ENCODE results near the gene RALGPS1. TPM values are rescaled to one million over a fixed set of nuclear protein-coding genes. Genes with fewer than 3 reads are reported as not detected.
A peak's percentile ranks its signal among the peaks of the same experiment; 100 is the strongest.

RALGPS1 gene
- total and polyA plus RNA-seq, 2 of the 13 experiments (the other 11 are each of a cell fraction or from before 2014, with no cell fraction given), result 3.7 to 6.5 TPM

GRCh38 chr9:127159325-127159801 is 244.8 kb downstream of the RALGPS1 start (continued):
- peak; percentile 79; the same call in 1 of the 2 replicates for TF ChIP-seq AHDC1 (CRISPR knock-in tag; IDR thresholded peaks at IDR 0.05; ENCODE audit: borderline replicate concordance)
- peak; percentile 95; the same call in 1 of the 2 replicates for TF ChIP-seq FOXK1 (CRISPR knock-in tag; IDR thresholded peaks at IDR 0.05; ENCODE audit: borderline replicate concordance, low read depth)
- peak; percentile 94; the same call in 1 of the 2 replicates for TF ChIP-seq ZNF484 (CRISPR knock-in tag; IDR thresholded peaks at IDR 0.05; ENCODE audit: borderline replicate concordance, low read depth)
- no peak for TF ChIP-seq SRSF4 (IDR thresholded peaks at IDR 0.05; ENCODE audit: low read depth, low read length, poor library complexity, severe bottlenecking)
- TF ChIP-seq ZNF800 (CRISPR knock-in tag; IDR thresholded peaks at IDR 0.05), result peak; percentile 98
- peak; percentile 84; the same call in 1 of the 2 replicates for TF ChIP-seq KDM4B (CRISPR knock-in tag; IDR thresholded peaks at IDR 0.05)
- peak in 1 of 2 experiments; percentile 69; a peak in 2 of 4 replicates for TF ChIP-seq EP300 (IDR thresholded peaks at IDR 0.05; ENCODE audit: low read depth in 2 of 2, low read length in 2 of 2)
- TF ChIP-seq EP300 (CRISPR knock-in tag; IDR thresholded peaks at IDR 0.05; ENCODE audit: borderline replicate concordance), result peak; percentile 70; the same call in 1 of the 2 replicates
- no peak for TF ChIP-seq GTF3A (CRISPR knock-in tag; conservative IDR thresholded peaks at IDR 0.05)
- TF ChIP-seq RCOR2 (CRISPR knock-in tag; IDR thresholded peaks at IDR 0.05), result 0 out of 2 replicates have a peak, but pooled peaks have one; percentile 65
- peak; percentile 99 for TF ChIP-seq ZNF510 (CRISPR knock-in tag; IDR thresholded peaks at IDR 0.05; ENCODE audit: low read depth)
- TF ChIP-seq SMC3 (IDR thresholded peaks at IDR 0.05; ENCODE audit: low read length), result peak; percentile 36; the same call in 1 of the 2 replicates
- TF ChIP-seq ZMYM2 (CRISPR knock-in tag; IDR thresholded peaks at IDR 0.05), result peak; percentile 93
- no peak for TF ChIP-seq SSRP1 (CRISPR knock-in tag; IDR thresholded peaks at IDR 0.05)
- peak; percentile 100 for TF ChIP-seq ERF (CRISPR knock-in tag; IDR thresholded peaks at IDR 0.05)
- peak; percentile 87 for TF ChIP-seq RFXAP (CRISPR knock-in tag; IDR thresholded peaks at IDR 0.05; ENCODE audit: borderline replicate concordance)
- TF ChIP-seq ZNF17 (CRISPR knock-in tag; IDR thresholded peaks at IDR 0.05), result peak; percentile 79
- TF ChIP-seq ZSCAN12 (CRISPR knock-in tag; IDR thresholded peaks at IDR 0.05), result peak; percentile 98
- TF ChIP-seq SIN3B (IDR thresholded peaks at IDR 0.05; ENCODE audit: low read length), result 0 out of 2 replicates have a peak, but pooled peaks have one; percentile 15
- TF ChIP-seq ZNF260 (CRISPR knock-in tag; IDR thresholded peaks at IDR 0.05; ENCODE audit: borderline replicate concordance, low read depth), result no peak
- 0 out of 2 replicates have a peak, but pooled peaks have one; percentile 69 for TF ChIP-seq RARG (CRISPR knock-in tag; IDR thresholded peaks at IDR 0.05; ENCODE audit: low read depth)
- peak; percentile 68; the same call in 1 of the 2 replicates for TF ChIP-seq EED (CRISPR knock-in tag; IDR thresholded peaks at IDR 0.05)
- TF ChIP-seq KDM6A (CRISPR knock-in tag; IDR thresholded peaks at IDR 0.05; ENCODE audit: low read depth), result peak; percentile 32; the same call in 1 of the 2 replicates
- peak; percentile 73; the same call in 1 of the 2 replicates for TF ChIP-seq ZNF703 (CRISPR knock-in tag; IDR thresholded peaks at IDR 0.05; ENCODE audit: borderline replicate concordance)

Data from HepG2 (cell line).